SKM-1 (cell line): ENCODE measurements around the gene UNC119B.

Experiments
- DNase-seq: peaks from one replicate; lab custom pipeline; 2025; ENCODE audit not compliant: unreplicated experiment; lab: John Stamatoyannopoulos, UW

The UNC119B gene

DNA sequence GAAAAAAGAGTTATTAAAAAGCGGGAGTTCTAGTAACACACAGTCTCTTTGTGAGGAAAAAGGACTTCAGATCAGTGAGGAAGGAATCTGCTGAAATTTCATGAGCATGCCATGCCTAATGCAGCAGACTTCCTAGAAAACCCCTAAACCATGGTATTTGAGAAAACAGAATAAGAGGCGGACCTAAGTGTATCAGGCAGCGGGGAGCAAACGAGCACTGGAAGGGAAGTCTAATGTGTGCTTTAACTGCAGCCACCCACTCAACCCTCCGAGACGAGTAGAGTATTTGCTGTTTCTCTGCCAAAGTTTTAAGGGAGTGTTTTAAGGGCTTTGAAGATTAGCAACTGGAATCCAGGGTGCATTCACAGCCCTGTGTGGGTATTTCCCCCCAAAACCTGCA is 51.8 kb downstream of the UNC119B start:
- DNase-seq = no peak

DNA sequence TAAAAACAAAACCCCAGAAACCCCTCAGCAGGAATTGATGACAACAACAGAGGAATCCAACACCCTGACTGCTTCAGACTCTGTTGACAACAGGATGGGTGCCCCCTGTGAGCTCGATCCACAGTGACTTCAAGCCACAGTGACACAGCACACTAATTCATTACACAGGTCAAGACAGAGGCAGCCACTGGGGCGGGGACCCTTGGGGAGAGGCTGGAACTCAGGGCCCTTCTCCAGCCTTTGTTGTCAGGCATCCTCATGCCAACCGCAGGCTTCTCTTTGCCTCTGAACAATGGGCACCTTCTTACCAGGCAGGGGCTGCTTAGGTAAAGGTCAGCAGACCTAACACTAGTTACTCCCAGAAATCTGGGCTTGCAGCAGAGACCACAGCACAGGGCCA is 53.0 kb downstream of the UNC119B start:
- no peak for DNase-seq

DNA sequence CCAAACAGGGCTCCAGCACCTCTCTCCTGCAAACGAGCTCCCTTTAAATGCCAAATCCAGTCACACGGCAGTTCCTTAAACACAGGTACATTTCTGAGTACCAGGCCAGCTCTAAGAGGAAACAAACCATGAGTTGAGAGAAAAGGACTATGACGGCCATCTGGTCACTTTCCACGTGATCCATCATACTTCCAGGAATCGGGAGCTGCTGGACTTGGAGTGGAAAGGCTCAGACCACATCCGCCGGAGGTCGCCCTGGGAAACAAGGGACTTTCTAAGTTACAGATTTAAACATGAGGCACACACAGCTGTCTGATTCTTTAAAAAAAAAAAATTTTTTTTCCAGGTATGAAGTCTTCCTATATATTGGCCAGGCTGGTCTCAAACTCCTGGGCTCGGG is 54.6 kb downstream of the UNC119B start:
- no peak for DNase-seq

DNA sequence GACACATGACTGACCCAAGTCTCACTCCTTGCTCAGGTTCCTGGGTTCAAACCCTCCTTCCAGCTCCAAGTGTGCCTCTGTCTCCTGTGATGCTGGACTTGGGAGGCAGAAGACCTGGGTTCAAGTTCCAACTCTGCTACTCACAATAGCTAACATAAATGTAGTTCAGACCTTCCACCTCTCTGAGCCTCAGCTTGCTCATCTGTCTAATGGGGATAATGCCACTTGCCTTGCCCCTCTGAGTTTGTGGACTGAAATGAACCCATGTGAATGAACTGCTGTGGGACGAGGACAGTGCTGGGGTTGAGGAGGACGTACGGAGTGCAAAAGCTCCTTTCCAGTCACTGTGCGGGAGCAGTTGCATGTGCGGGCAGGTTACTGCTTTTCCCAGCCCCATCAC is 56.3 kb downstream of the UNC119B start:
- no peak for DNase-seq

DNA sequence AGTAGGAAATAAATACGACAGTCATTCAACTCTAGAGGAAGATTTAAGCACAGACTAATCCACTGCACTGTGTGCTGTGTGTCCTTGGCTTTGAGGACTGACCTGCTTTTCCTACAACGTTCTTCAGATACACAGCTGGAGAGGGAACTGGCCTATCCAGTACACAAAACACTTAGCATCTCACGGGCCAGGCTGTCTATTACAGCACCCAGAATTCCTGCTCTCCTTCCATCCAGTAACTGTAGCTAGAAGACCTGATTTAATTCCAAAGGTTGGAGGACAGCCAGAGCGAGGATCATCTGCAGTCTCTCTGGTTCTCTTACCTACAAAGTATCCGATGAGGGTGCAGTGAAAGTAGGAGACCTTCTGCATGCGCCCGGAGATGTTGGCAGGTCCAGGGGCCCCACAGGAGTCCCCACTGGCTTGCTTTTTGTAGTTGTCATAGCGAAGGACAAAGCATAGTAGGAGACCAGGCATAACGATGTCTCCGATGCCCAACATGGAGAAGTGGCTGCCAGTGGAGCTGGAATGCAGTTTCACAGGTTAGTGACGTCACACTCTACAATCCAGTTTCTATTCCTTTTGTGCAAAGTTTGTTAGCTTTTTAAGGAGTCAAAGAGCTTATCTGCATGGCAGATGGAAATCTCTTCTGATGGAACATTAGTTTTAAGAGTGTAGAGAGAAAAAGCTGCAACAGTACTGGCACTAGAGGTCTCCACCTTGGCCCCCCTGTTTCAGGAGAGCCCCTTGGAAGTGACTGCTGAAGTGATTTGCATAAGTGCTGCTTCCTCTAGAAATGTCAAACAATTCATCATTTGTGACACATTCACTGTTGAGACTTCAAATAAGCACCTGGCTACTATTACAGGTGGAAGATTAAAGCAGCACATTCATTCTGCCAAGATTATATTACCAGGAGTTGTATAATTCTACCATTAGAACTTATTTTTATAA is 57.1 kb downstream of the UNC119B start:
- DNase-seq = no peak

DNA sequence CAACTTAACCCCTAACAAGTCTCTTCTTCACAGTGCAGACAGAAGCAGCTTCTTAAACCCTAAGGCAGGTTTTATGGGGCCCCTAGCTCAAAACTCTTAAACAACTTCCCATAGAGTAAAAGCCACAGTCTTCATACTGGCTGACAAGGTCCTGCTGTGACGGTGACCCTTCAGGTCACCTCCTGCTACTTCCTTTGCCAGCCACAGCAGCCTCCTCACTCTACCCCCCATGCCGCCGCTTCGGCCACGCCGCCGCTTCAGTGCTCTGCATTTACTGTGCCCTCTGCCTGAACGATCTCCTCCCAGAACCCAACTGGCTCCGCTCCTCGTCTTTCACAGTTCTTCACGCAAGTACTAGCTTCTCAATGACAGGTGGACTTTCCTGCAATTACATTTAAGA is 60.8 kb downstream of the UNC119B start:
- no peak for DNase-seq
